ENCODE measurements around the gene HERPUD1.

HERPUD1 gene

GRCh38 chr16:56977823-56978430 lies 46.0 kb downstream of the HERPUD1 start:
- Histone ChIP-seq H2BK120ac (ENCODE audit: low read depth, low read length) (no peak overlapping the region), H3K4me1 (ENCODE audit: control insufficient read depth in 2 of 2, insufficient read depth in 1 of 2, low read depth in 1 of 2, low read length in 2 of 2) (peaks cover 6 to 7% of the 10 kb centered on the region in 2 donors), H3K27me3 (ENCODE audit: control insufficient read depth in 3 of 3, insufficient read depth in 3 of 3, low read depth in 1 of 3, low read length in 3 of 3) (peaks cover 0 to 32% (median 0%) of the 10 kb centered on the region in 3 experiments)

GRCh38 chr16:56980201-56980535 lies 48.2 kb downstream of the HERPUD1 start:
- Histone ChIP-seq H3K4ac (ENCODE audit: low read length) (no peak overlapping the region), H3K14ac (ENCODE audit: low read length) (no peak overlapping the region), H3K9me3 (replicated peaks in 1 of 2; ENCODE audit: control insufficient read depth in 2 of 2, insufficient read depth in 1 of 2, low read depth in 1 of 2, low read length in 2 of 2) (no peaks in the 10 kb centered on the region), H3K9ac (ENCODE audit: low read depth, low read length, poor library complexity) (no peak overlapping the region), H4K91ac (ENCODE audit: low read depth, low read length, poor library complexity) (no peak overlapping the region), H2BK15ac (ENCODE audit: low read length) (no peak overlapping the region), H2AFZ (ENCODE audit: low read length) (no peak overlapping the region), H3K4me3 (ENCODE audit: low read length in 2 of 2) (no peak overlapping the region), H2BK120ac (ENCODE audit: low read depth, low read length) (no peak overlapping the region), H3K4me1 (ENCODE audit: control insufficient read depth in 2 of 2, insufficient read depth in 1 of 2, low read depth in 1 of 2, low read length in 2 of 2) (peaks cover 6 to 7% of the 10 kb centered on the region in 2 donors), H3K27ac (replicated peaks; ENCODE audit: low read length) (no peak overlapping the region), H3K27me3 (ENCODE audit: control insufficient read depth in 3 of 3, insufficient read depth in 3 of 3, low read depth in 1 of 3, low read length in 3 of 3) (peaks cover 0 to 44% (median 0%) of the 10 kb centered on the region in 3 experiments), H3K4me2 (ENCODE audit: insufficient read depth, low read length, poor library complexity, severe bottlenecking) (no peak overlapping the region), H2BK12ac (ENCODE audit: low read length) (no peak overlapping the region), H3K79me1 (ENCODE audit: low read depth, low read length) (no peaks in the 10 kb centered on the region), H2AK5ac (ENCODE audit: low read depth, low read length) (no peak overlapping the region), H2BK5ac (ENCODE audit: low read length) (no peak overlapping the region), H4K8ac (ENCODE audit: low read depth, low read length) (no peak overlapping the region), H3K18ac (ENCODE audit: low read length) (no peak overlapping the region), H3K36me3 (replicated peaks in 1 of 2; ENCODE audit: control insufficient read depth in 2 of 2, insufficient read depth in 2 of 2, low read length in 2 of 2) (no peaks in the 10 kb centered on the region), H3K23ac (ENCODE audit: low read depth, low read length, poor library complexity) (no peak overlapping the region)
- no peak for DNase-seq (ENCODE audit: low spot score)
- no CpG with 5 or more reads among the region's 4 CpGs for WGBS, 2 donors (ENCODE audit: extremely low coverage in 2 of 2, insufficient read length in 2 of 2, insufficient replicate concordance in 1 of 2)

More at GRCh38 chr16:56977823-56978430, 46.0 kb downstream of the HERPUD1 start:
- Histone ChIP-seq H2BK15ac (ENCODE audit: low read length) (no peak overlapping the region), H3K4me2 (ENCODE audit: insufficient read depth, low read length, poor library complexity, severe bottlenecking) (no peak overlapping the region), H2AFZ (ENCODE audit: low read length) (no peak overlapping the region), H3K14ac (ENCODE audit: low read length) (no peak overlapping the region), H3K23ac (ENCODE audit: low read depth, low read length, poor library complexity) (no peak overlapping the region), H3K18ac (ENCODE audit: low read length) (no peak overlapping the region), H3K4me3 (ENCODE audit: low read length in 2 of 2) (no peak overlapping the region), H3K27ac (replicated peaks; ENCODE audit: low read length) (no peak overlapping the region), H3K9ac (ENCODE audit: low read depth, low read length, poor library complexity) (no peak overlapping the region), H3K9me3 (replicated peaks in 1 of 2; ENCODE audit: control insufficient read depth in 2 of 2, insufficient read depth in 1 of 2, low read depth in 1 of 2, low read length in 2 of 2) (no peaks in the 10 kb centered on the region), H2BK12ac (ENCODE audit: low read length) (no peak overlapping the region), H3K4ac (ENCODE audit: low read length) (no peak overlapping the region), H3K36me3 (replicated peaks in 1 of 2; ENCODE audit: control insufficient read depth in 2 of 2, insufficient read depth in 2 of 2, low read length in 2 of 2) (no peaks in the 10 kb centered on the region), H2AK5ac (ENCODE audit: low read depth, low read length) (peak overlapping the region; percentile 56), H2BK5ac (ENCODE audit: low read length) (no peak overlapping the region), H4K8ac (ENCODE audit: low read depth, low read length) (no peak overlapping the region), H4K91ac (ENCODE audit: low read depth, low read length, poor library complexity) (no peak overlapping the region), H3K79me1 (ENCODE audit: low read depth, low read length) (no peaks in the 10 kb centered on the region)
- DNase-seq (ENCODE audit: low spot score), result no peak
- no CpG with 5 or more reads among the region's 11 CpGs for WGBS, 2 donors (ENCODE audit: extremely low coverage in 2 of 2, insufficient read length in 2 of 2, insufficient replicate concordance in 1 of 2)

GRCh38 chr16:56980792-56981724 lies 49.1 kb downstream of the HERPUD1 start:
- Histone ChIP-seq H2BK5ac (ENCODE audit: low read length) (no peak overlapping the region), H2AFZ (ENCODE audit: low read length) (peak overlapping the region; percentile 72), H3K14ac (ENCODE audit: low read length) (no peak overlapping the region), H3K27me3 (ENCODE audit: control insufficient read depth in 3 of 3, insufficient read depth in 3 of 3, low read depth in 1 of 3, low read length in 3 of 3) (peaks cover 0 to 47% (median 0%) of the 10 kb centered on the region in 3 experiments), H4K8ac (ENCODE audit: low read depth, low read length) (no peak overlapping the region), H2BK15ac (ENCODE audit: low read length) (no peak overlapping the region), H2BK12ac (ENCODE audit: low read length) (peak overlapping the region; percentile 24), H4K91ac (ENCODE audit: low read depth, low read length, poor library complexity) (no peak overlapping the region), H3K4me3 (ENCODE audit: low read length in 2 of 2) (no peak overlapping the region), H3K79me1 (ENCODE audit: low read depth, low read length) (no peaks in the 10 kb centered on the region), H3K18ac (ENCODE audit: low read length) (peak overlapping the region; percentile 18), H2AK5ac (ENCODE audit: low read depth, low read length) (no peak overlapping the region), H2BK120ac (ENCODE audit: low read depth, low read length) (no peak overlapping the region), H3K36me3 (replicated peaks in 1 of 2; ENCODE audit: control insufficient read depth in 2 of 2, insufficient read depth in 2 of 2, low read length in 2 of 2) (no peaks in the 10 kb centered on the region), H3K27ac (replicated peaks; ENCODE audit: low read length) (peak overlapping the region; percentile 27), H3K23ac (ENCODE audit: low read depth, low read length, poor library complexity) (no peak overlapping the region), H3K9me3 (replicated peaks in 1 of 2; ENCODE audit: control insufficient read depth in 2 of 2, insufficient read depth in 1 of 2, low read depth in 1 of 2, low read length in 2 of 2) (no peaks in the 10 kb centered on the region), H3K4me1 (ENCODE audit: control insufficient read depth in 2 of 2, insufficient read depth in 1 of 2, low read depth in 1 of 2, low read length in 2 of 2) (peaks cover 6 to 7% of the 10 kb centered on the region in 2 donors), H3K4me2 (ENCODE audit: insufficient read depth, low read length, poor library complexity, severe bottlenecking) (no peak overlapping the region), H3K4ac (ENCODE audit: low read length) (no peak overlapping the region), H3K9ac (ENCODE audit: low read depth, low read length, poor library complexity) (no peak overlapping the region)
- WGBS, 2 donors (ENCODE audit: extremely low coverage in 2 of 2, insufficient read length in 2 of 2, insufficient replicate concordance in 1 of 2), result no CpG with 5 or more reads among the region's 16 CpGs
- DNase-seq (ENCODE audit: low spot score), result no peak

GRCh38 chr16:56981729-56982271 lies 49.9 kb downstream of the HERPUD1 start:
- no CpG with 5 or more reads among the region's 12 CpGs for WGBS, 2 donors (ENCODE audit: extremely low coverage in 2 of 2, insufficient read length in 2 of 2, insufficient replicate concordance in 1 of 2)
- Histone ChIP-seq H3K27me3 (ENCODE audit: control insufficient read depth in 3 of 3, insufficient read depth in 3 of 3, low read depth in 1 of 3, low read length in 3 of 3) (peaks cover 0 to 51% (median 0%) of the 10 kb centered on the region in 3 experiments), H3K36me3 (replicated peaks in 1 of 2; ENCODE audit: control insufficient read depth in 2 of 2, insufficient read depth in 2 of 2, low read length in 2 of 2) (no peaks in the 10 kb centered on the region), H3K9me3 (replicated peaks in 1 of 2; ENCODE audit: control insufficient read depth in 2 of 2, insufficient read depth in 1 of 2, low read depth in 1 of 2, low read length in 2 of 2) (no peaks in the 10 kb centered on the region), H3K27ac (replicated peaks; ENCODE audit: low read length) (no peak overlapping the region), H2BK120ac (ENCODE audit: low read depth, low read length) (no peak overlapping the region), H3K4ac (ENCODE audit: low read length) (no peak overlapping the region), H3K4me3 (ENCODE audit: low read length in 2 of 2) (no peak overlapping the region), H3K18ac (ENCODE audit: low read length) (no peak overlapping the region), H4K8ac (ENCODE audit: low read depth, low read length) (no peak overlapping the region), H2BK15ac (ENCODE audit: low read length) (no peak overlapping the region), H3K4me1 (ENCODE audit: control insufficient read depth in 2 of 2, insufficient read depth in 1 of 2, low read depth in 1 of 2, low read length in 2 of 2) (peaks cover 6 to 7% of the 10 kb centered on the region in 2 donors), H3K9ac (ENCODE audit: low read depth, low read length, poor library complexity) (no peak overlapping the region), H2BK12ac (ENCODE audit: low read length) (no peak overlapping the region), H2AFZ (ENCODE audit: low read length) (peak overlapping the region; percentile 72), H3K4me2 (ENCODE audit: insufficient read depth, low read length, poor library complexity, severe bottlenecking) (no peak overlapping the region), H2AK5ac (ENCODE audit: low read depth, low read length) (no peak overlapping the region), H3K79me1 (ENCODE audit: low read depth, low read length) (no peaks in the 10 kb centered on the region), H4K91ac (ENCODE audit: low read depth, low read length, poor library complexity) (no peak overlapping the region), H2BK5ac (ENCODE audit: low read length) (no peak overlapping the region), H3K23ac (ENCODE audit: low read depth, low read length, poor library complexity) (no peak overlapping the region), H3K14ac (ENCODE audit: low read length) (peak overlapping the region; percentile 15)
- no peak for DNase-seq (ENCODE audit: low spot score)
